HCT116 (cell line): Measurements from ENCODE around the gene MAML2. TPM values are rescaled to one million over a fixed set of nuclear protein-coding genes. Genes with fewer than 3 reads are reported as not detected.
"Not testable (repeated sequence)": the region's sequence is repeated elsewhere in the genome, so short reads cannot be mapped to it uniquely, and the experiment has no call there.

ENCODE experiments used
- ATAC-seq: fragments of 200-7000 bp; cut with Tn5 transposase; 2 replicates; pipeline ENCODE4 v1.9.1; 2020; ENCODE audit warnings: mild to moderate bottlenecking, moderate library complexity
- BruUV-seq: library from RNA; stranded (reverse); fragments of 400-500 nt; replicated peaks from 2 replicates; lab custom pipeline; 2021; lab: Mats Ljungman, UMichigan
- CTCF ChIA-PET: fragments of 300-600 bp; sonication (Branson Sonifier 250); formaldehyde crosslinking; loops from one replicate; lab custom pipeline; 2021; ENCODE audit warnings: antibody characterized with exemption; lab: Charles Lee
- POLR2A ChIA-PET: fragments of 300-600, 350-600 bp; sonication (Branson Sonifier 250); formaldehyde crosslinking; loops from one replicate; lab custom pipeline; 2021; ENCODE audit warnings: antibody characterized with exemption; lab: Charles Lee
- RAD21 ChIA-PET, 2 experiments: fragments of 300-600 bp; sonication (Branson Sonifier 250); formaldehyde crosslinking; loops; one replicate each; lab custom pipeline; 2023; ENCODE audit warnings: low total read pairs in 2 of 2; ENCODE audit not compliant: uncharacterized antibody in 2 of 2, unreplicated experiment in 2 of 2, low non-redundant PET in 1 of 2; lab: Charles Lee
- DNase-seq: peaks from one replicate; pipeline ENCODE4 v3.0.0-alpha.2; 2010; ENCODE audit warnings: low read depth, low spot score
- H2AFZ ChIP-seq: fragments of 200-600 bp; shearing (Covaris generic), sonication (generic); 2 replicates; pipeline ENCODE4 v1.6.1; 2017; ENCODE audit warnings: low read depth, mixed run types, mixed read lengths, antibody characterized with exemption, low read length; ENCODE audit not compliant: poor library complexity, severe bottlenecking
- H3K27ac ChIP-seq: 2 replicates; pipeline ENCODE4 v1.5.1; 2012; ENCODE audit warnings: low read depth, low read length
- H3K27me3 ChIP-seq: fragments of 200-600 bp; sonication (generic); 2 replicates; pipeline ENCODE4 v1.6.1; 2016; ENCODE audit warnings: mixed run types, low read length, mixed read lengths; ENCODE audit not compliant: insufficient read depth
- H3K36me3 ChIP-seq, 2 experiments: fragments of 200-500 bp in 1 of 2; fragments of 200-600 bp in 1 of 2; sonication (Bioruptor generic) in 1 of 2; sonication (generic) in 1 of 2; 2 replicates each; pipeline versions ENCODE4 v1.5.1 to v1.6.1; 2014 to 2016; ENCODE audit warnings: low read length in 2 of 2, inconsistent platforms in 1 of 2, mixed read lengths in 1 of 2, mixed run types in 1 of 2; ENCODE audit not compliant: insufficient read depth in 2 of 2, control insufficient read depth in 1 of 2
- H3K4me1 ChIP-seq, 2 experiments: fragments of 200-600 bp in 1 of 2; sonication (generic) in 1 of 2; 2 replicates each; pipeline versions ENCODE4 v1.5.1 to v1.6.1; 2012 to 2017; ENCODE audit warnings: low read length in 2 of 2, inconsistent platforms in 1 of 2, mild to moderate bottlenecking in 1 of 2, mixed read lengths in 1 of 2, mixed run types in 1 of 2, moderate library complexity in 1 of 2; ENCODE audit not compliant: insufficient read depth in 2 of 2, control insufficient read depth in 1 of 2
- H3K4me2 ChIP-seq: fragments of 200-600 bp; sonication (generic); 2 replicates; pipeline ENCODE4 v1.6.1; 2017; ENCODE audit warnings: mixed run types, low read length, mixed read lengths
- H3K4me3 ChIP-seq, 2 experiments: fragments of 200-600 bp in 1 of 2; sonication (generic) in 1 of 2; replicated peaks in 1 of 2; 2 replicates each; pipeline ENCODE4 v1.5.1; 2011 to 2016; ENCODE audit warnings: low read length in 2 of 2, control low read depth in 1 of 2, low read depth in 1 of 2, mild to moderate bottlenecking in 1 of 2, mixed read lengths in 1 of 2, mixed run types in 1 of 2
- H3K79me2 ChIP-seq: fragments of 200-600 bp; sonication (generic); 2 replicates; pipeline ENCODE4 v1.6.1; 2017; ENCODE audit warnings: mild to moderate bottlenecking, mixed run types, low read length, moderate library complexity, mixed read lengths; ENCODE audit not compliant: insufficient read depth
- H3K9ac ChIP-seq: fragments of 200-600 bp; sonication (generic); 2 replicates; pipeline ENCODE4 v1.6.1; 2016; ENCODE audit warnings: low read length, mixed read lengths
- H3K9me2 ChIP-seq: fragments of 200-600 bp; sonication (generic), shearing (Covaris generic); 2 replicates; pipeline ENCODE4 v1.6.1; 2017; ENCODE audit warnings: mixed run types, mild to moderate bottlenecking, moderate library complexity; ENCODE audit not compliant: insufficient read depth
- H3K9me3 ChIP-seq, 2 experiments: fragments of 200-500 bp in 1 of 2; fragments of 200-600 bp in 1 of 2; sonication (Bioruptor generic) in 1 of 2; sonication (generic) in 1 of 2; 2 replicates each; pipeline ENCODE4 v1.6.1; 2014 to 2017; ENCODE audit warnings: low read length in 2 of 2, mixed read lengths in 2 of 2, inconsistent platforms in 1 of 2, low read depth in 1 of 2, mild to moderate bottlenecking in 1 of 2, mixed run types in 1 of 2, moderate library complexity in 1 of 2; ENCODE audit not compliant: control insufficient read depth in 1 of 2, insufficient read depth in 1 of 2
- H4K20me1 ChIP-seq: fragments of 200-600 bp; sonication (generic), shearing (Covaris generic); 2 replicates; pipeline ENCODE4 v1.6.1; 2017; ENCODE audit warnings: mixed run types, mild to moderate bottlenecking, moderate library complexity; ENCODE audit not compliant: insufficient read depth
- CBX3 ChIP-seq: IDR thresholded peaks from 2 replicates; pipeline ENCODE4 v1.6.1; 2012; ENCODE audit warnings: low read depth
- ELF1 ChIP-seq: IDR thresholded peaks from 2 replicates; pipeline ENCODE4 v1.6.1; 2012; ENCODE audit warnings: low read depth, borderline replicate concordance
- FOSL1 ChIP-seq: IDR thresholded peaks from 2 replicates; pipeline ENCODE4 v1.6.1; 2012; ENCODE audit warnings: low read depth
- JUND ChIP-seq: IDR thresholded peaks from 2 replicates; pipeline ENCODE4 v1.6.1; 2012
- MAX ChIP-seq: IDR thresholded peaks from 2 replicates; pipeline ENCODE4 v1.6.1; 2012
- POLR2AphosphoS5 ChIP-seq: IDR thresholded peaks from 2 replicates; pipeline ENCODE4 v1.6.1; 2011; ENCODE audit warnings: mild to moderate bottlenecking, low read depth, low read length, moderate library complexity
- RAD21 ChIP-seq: IDR thresholded peaks from 2 replicates; pipeline ENCODE4 v1.6.1; 2012; ENCODE audit warnings: low read depth, mild to moderate bottlenecking
- SIN3A ChIP-seq: IDR thresholded peaks from 2 replicates; pipeline ENCODE4 v1.6.1; 2012; ENCODE audit warnings: low read depth
- TCF7L2 ChIP-seq: IDR thresholded peaks from 2 replicates; pipeline ENCODE4 v1.7.0; 2011; ENCODE audit warnings: borderline replicate concordance, inconsistent platforms; ENCODE audit not compliant: insufficient read depth, insufficient read length; ENCODE audit errors: extremely low read depth
- YY1 ChIP-seq: IDR thresholded peaks from 2 replicates; pipeline ENCODE4 v1.6.1; 2011; ENCODE audit warnings: low read length, low read depth, moderate library complexity, mild to moderate bottlenecking; ENCODE audit not compliant: insufficient replicate concordance; ENCODE audit errors: extremely low read depth
- ZFX ChIP-seq: fragments of 450-650 bp; IDR thresholded peaks from 2 replicates; pipeline ENCODE4 v1.6.1; 2017
- ZNF274 ChIP-seq: fragments of 200-500 bp; sonication (Bioruptor generic); IDR thresholded peaks from 2 replicates; pipeline ENCODE4 v1.6.1; 2014; ENCODE audit warnings: mild to moderate bottlenecking, low read depth, low read length, inconsistent platforms
- intact Hi-C: fragments of 100-400 bp; cut with micrococcal nuclease; formaldehyde crosslinking; loops from 2 replicates; pipeline ENCODE4 v1.10.0; 2022
- total RNA-seq: library from RNA; stranded (reverse); gene quantifications from one replicate; pipeline ENCODE4 v1.2.1, GENCODE V29; 2021; ENCODE audit not compliant: unreplicated experiment
- TF ChIP-seq, protein P1 (sequence below): IDR thresholded peaks from 2 replicates; pipeline ENCODE4 v1.6.1; 2012

The MAML2 gene
- total RNA-seq, 1 experiment from 2014 or later, result 2.6 TPM

DNA sequence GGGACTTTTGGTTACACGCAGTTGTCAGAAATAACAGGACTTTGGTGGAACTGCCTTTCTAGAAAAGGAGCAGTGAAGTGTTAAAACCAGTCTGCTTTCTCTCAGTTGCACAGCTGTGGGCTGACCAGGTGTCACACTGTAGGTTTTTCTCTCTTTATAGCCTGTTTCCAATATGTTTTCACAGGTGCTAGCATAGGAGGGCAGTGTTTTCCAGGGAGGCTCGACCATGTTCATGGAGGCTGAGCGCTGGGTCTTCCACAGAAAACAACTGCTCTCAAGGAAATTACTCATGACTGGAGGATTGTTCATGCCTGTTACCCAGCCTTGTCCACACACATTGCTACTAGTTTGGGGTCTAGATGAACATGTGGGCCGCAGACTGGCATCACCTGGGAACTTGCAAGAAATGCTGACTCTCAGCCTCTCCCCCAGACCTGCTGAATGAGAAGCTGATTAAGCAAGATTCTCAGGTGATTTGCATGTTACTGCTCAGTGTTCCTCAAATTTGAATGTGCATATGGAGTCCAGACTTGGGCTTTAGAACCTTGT, 157.7 kb downstream of the MAML2 start:
- H3K36me3 ChIP-seq, result no peaks in the 10 kb centered on the region
- no peak overlapping the region for H2AFZ ChIP-seq
- H3K9me2 ChIP-seq, result no peaks in the 10 kb centered on the region
- no TSS peak for BruUV-seq
- H3K27me3 ChIP-seq, result no peaks in the 10 kb centered on the region
- no peaks in the 10 kb centered on the region for H4K20me1 ChIP-seq
- H3K79me2 ChIP-seq, result no peaks in the 10 kb centered on the region
- TF ChIP-seq, protein P1, sequence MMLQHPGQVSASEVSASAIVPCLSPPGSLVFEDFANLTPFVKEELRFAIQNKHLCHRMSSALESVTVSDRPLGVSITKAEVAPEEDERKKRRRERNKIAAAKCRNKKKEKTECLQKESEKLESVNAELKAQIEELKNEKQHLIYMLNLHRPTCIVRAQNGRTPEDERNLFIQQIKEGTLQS, result no peak
- no peak for TF ChIP-seq ZFX
- no peak for TF ChIP-seq YY1
- no peak for TF ChIP-seq TCF7L2
- TF ChIP-seq CBX3, result no peak
- no peak for TF ChIP-seq MAX
- no peak for TF ChIP-seq ZNF274
- no peak for TF ChIP-seq RAD21
- no peak for TF ChIP-seq SIN3A
- TF ChIP-seq ELF1, result no peak
- TF ChIP-seq POLR2AphosphoS5, result no peak
- no peak for TF ChIP-seq FOSL1
- TF ChIP-seq JUND, result no peak
- ATAC-seq (no peak), DNase-seq (no peak)
- intact Hi-C loops, result no loop called here
- no peak overlapping the region for H3K9ac ChIP-seq
- no peaks in the 10 kb centered on the region for H3K9me3 ChIP-seq
- no peak overlapping the region for H3K27ac ChIP-seq
- ChIA-PET CTCF (no interaction called here), POLR2A (no interaction called here), RAD21 (no interaction called here)
- no peak overlapping the region for H3K4me2 ChIP-seq
- H3K4me1 ChIP-seq, result peaks cover 0 to 21% of the 10 kb centered on the region in 2 experiments; a peak in 2 of 4 replicates
- H3K4me3 ChIP-seq, result no peak overlapping the region

GRCh38 chr11:96180937-96181336, 162.1 kb downstream of the MAML2 start:
- H3K4me3 ChIP-seq, DNase-seq, H3K27ac ChIP-seq, RAD21 ChIA-PET, H4K20me1 ChIP-seq, H3K36me3 ChIP-seq, H3K9me3 ChIP-seq, H3K79me2 ChIP-seq, H3K4me1 ChIP-seq, H3K4me2 ChIP-seq, ATAC-seq, intact Hi-C loops, POLR2A ChIA-PET, BruUV-seq, H3K9ac ChIP-seq, H3K27me3 ChIP-seq, H2AFZ ChIP-seq, CTCF ChIA-PET, H3K9me2 ChIP-seq: not testable (repeated sequence)
